Measurements from ENCODE around the gene NRAP. TPM values are rescaled to one million over a fixed set of nuclear protein-coding genes. Genes with fewer than 3 reads are reported as not detected.

NRAP gene
- total RNA-seq, 1 experiment from 2014 or later, result not detected

GRCh38 chr10:113647812-113648211 lies 16.0 kb downstream of the NRAP start:
- Histone ChIP-seq H3K27ac (no peak overlapping the region), H3F3A (ENCODE audit: insufficient read depth, low read depth) (no peaks in the 10 kb centered on the region), H3K4me3 (no peak overlapping the region), H3K36me3 (ENCODE audit: low read depth) (no peaks in the 10 kb centered on the region), H3K4me2 (no peak overlapping the region), H3K4me1 (replicated peaks; ENCODE audit: insufficient read depth) (no peaks in the 10 kb centered on the region; the same call in 1 of the 2 replicates), H3K79me2 (ENCODE audit: low read depth) (no peaks in the 10 kb centered on the region), H2AFZ (no peak overlapping the region), H3K9me2 (ENCODE audit: insufficient read depth) (no peaks in the 10 kb centered on the region), H3K27me3 (ENCODE audit: insufficient read depth, low read depth) (peaks cover 10% of the 10 kb centered on the region; the same call in 1 of the 2 replicates), H4K20me1 (ENCODE audit: insufficient read depth) (no peaks in the 10 kb centered on the region), H3K9me3 (ENCODE audit: insufficient read depth, low read depth) (no peaks in the 10 kb centered on the region)
- intact Hi-C loops (cut with micrococcal nuclease; ENCODE audit: unreplicated experiment), result no loop called here
- ChIA-PET CTCF (no interaction called here), POLR2A (ENCODE audit: unreplicated experiment) (no interaction called here)
- no peak for DNase-seq
- no TSS peak for BruUV-seq (replicated peaks)
- no peak for TF ChIP-seq CTCF (conservative IDR thresholded peaks at IDR 0.05)
- TF ChIP-seq EZH2 (IDR thresholded peaks at IDR 0.05; ENCODE audit: low read depth), result no peak

GRCh38 chr10:113646336-113647201 lies 17.3 kb downstream of the NRAP start:
- Histone ChIP-seq H3K9me2 (ENCODE audit: insufficient read depth) (no peaks in the 10 kb centered on the region), H3K79me2 (ENCODE audit: low read depth) (no peaks in the 10 kb centered on the region), H3K36me3 (ENCODE audit: low read depth) (no peaks in the 10 kb centered on the region), H3K9me3 (ENCODE audit: insufficient read depth, low read depth) (no peaks in the 10 kb centered on the region), H3K27me3 (ENCODE audit: insufficient read depth, low read depth) (peaks cover 17% of the 10 kb centered on the region), H2AFZ (no peak overlapping the region), H3K4me1 (replicated peaks; ENCODE audit: insufficient read depth) (no peaks in the 10 kb centered on the region; the same call in 1 of the 2 replicates), H4K20me1 (ENCODE audit: insufficient read depth) (no peaks in the 10 kb centered on the region), H3K4me2 (no peak overlapping the region), H3F3A (ENCODE audit: insufficient read depth, low read depth) (no peaks in the 10 kb centered on the region), H3K4me3 (no peak overlapping the region), H3K27ac (no peak overlapping the region)
- intact Hi-C loops (cut with micrococcal nuclease; ENCODE audit: unreplicated experiment), result no loop called here
- no TSS peak for BruUV-seq (replicated peaks)
- no peak for TF ChIP-seq CTCF (conservative IDR thresholded peaks at IDR 0.05)
- no peak for TF ChIP-seq EZH2 (IDR thresholded peaks at IDR 0.05; ENCODE audit: low read depth)
- CTCF ChIA-PET, result no interaction called here
- POLR2A ChIA-PET (ENCODE audit: unreplicated experiment), result no interaction called here
- no peak for DNase-seq

- ChIA-PET CTCF (no interaction called here), POLR2A (ENCODE audit: unreplicated experiment) (no interaction called here)
- Histone ChIP-seq H3K27me3 (ENCODE audit: insufficient read depth, low read depth) (peaks cover 35% of the 10 kb centered on the region), H3F3A (ENCODE audit: insufficient read depth, low read depth) (no peaks in the 10 kb centered on the region), H3K4me3 (no peak overlapping the region), H3K9me3 (ENCODE audit: insufficient read depth, low read depth) (no peaks in the 10 kb centered on the region), H2AFZ (no peak overlapping the region), H3K4me1 (replicated peaks; ENCODE audit: insufficient read depth) (no peaks in the 10 kb centered on the region; the same call in 1 of the 2 replicates), H3K27ac (no peak overlapping the region), H4K20me1 (ENCODE audit: insufficient read depth) (no peaks in the 10 kb centered on the region), H3K79me2 (ENCODE audit: low read depth) (no peaks in the 10 kb centered on the region), H3K4me2 (no peak overlapping the region), H3K36me3 (ENCODE audit: low read depth) (no peaks in the 10 kb centered on the region), H3K9me2 (ENCODE audit: insufficient read depth) (no peaks in the 10 kb centered on the region)
- no TSS peak for BruUV-seq (replicated peaks)
- DNase-seq, result no peak
- TF ChIP-seq EZH2 (IDR thresholded peaks at IDR 0.05; ENCODE audit: low read depth) (no peak), CTCF (conservative IDR thresholded peaks at IDR 0.05) (no peak)
- intact Hi-C loops (cut with micrococcal nuclease; ENCODE audit: unreplicated experiment), result no loop called here
Measured at GRCh38 chr10:113644185-113645120, 19.4 kb downstream of the NRAP start.
